ENCODE data around the gene CAMSAP1.

CAMSAP1 gene

DNA sequence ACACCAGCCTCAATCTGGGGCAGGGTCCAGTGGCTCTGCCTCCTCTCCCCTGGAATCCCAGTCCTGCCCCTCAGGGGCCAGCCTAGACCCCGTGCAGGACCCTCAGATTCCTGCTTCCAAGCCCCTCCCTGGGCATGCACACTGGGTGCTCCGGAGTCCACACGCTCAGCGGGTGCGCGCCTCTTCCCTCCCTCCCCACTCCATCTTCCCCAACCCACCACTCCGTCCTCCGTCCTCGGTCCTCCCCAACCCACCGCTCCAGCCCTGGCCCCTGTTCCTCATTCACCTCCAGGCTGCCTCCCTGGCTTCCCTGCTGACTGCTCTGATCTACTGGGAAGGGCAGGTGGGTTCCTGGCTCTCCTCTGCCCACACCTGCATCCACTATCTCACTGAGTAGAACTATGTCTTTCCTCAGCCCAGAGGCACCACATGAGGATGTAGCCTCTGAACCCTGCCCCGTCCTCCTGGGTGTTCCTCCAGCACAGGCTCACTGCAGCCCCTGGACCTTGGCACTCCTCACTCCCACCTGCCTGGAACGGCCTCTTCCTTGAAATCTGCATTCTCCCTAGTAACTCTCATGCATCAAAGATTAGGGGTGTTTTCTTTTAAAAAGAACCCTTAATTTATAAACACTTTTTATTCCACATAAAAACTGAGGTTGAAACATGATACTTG, 92.8 kb downstream of the CAMSAP1 start:
- no peak for TF ChIP-seq TAF1 (IDR thresholded peaks at IDR 0.05; ENCODE audit: low read depth)
- no peak for TF ChIP-seq RAD21 (IDR thresholded peaks at IDR 0.05; ENCODE audit: low read depth)
- no peak for TF ChIP-seq CEBPB (IDR thresholded peaks at IDR 0.05)
- no peak for TF ChIP-seq CREB1 (IDR thresholded peaks at IDR 0.05; ENCODE audit: low read depth)
- no peak for TF ChIP-seq TCF12 (IDR thresholded peaks at IDR 0.05; ENCODE audit: low read depth)
- TF ChIP-seq EGR1 (IDR thresholded peaks at IDR 0.05) = no peak
- TF ChIP-seq, protein P1, sequence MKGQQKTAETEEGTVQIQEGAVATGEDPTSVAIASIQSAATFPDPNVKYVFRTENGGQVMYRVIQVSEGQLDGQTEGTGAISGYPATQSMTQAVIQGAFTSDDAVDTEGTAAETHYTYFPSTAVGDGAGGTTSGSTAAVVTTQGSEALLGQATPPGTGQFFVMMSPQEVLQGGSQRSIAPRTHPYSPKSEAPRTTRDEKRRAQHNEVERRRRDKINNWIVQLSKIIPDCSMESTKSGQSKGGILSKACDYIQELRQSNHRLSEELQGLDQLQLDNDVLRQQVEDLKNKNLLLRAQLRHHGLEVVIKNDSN (IDR thresholded peaks at IDR 0.05) = no peak
- TF ChIP-seq FOXM1 (IDR thresholded peaks at IDR 0.05; ENCODE audit: borderline replicate concordance, low read depth) = no peak
- no peak for TF ChIP-seq NFIC (IDR thresholded peaks at IDR 0.05)
- TF ChIP-seq EP300 (IDR thresholded peaks at IDR 0.05; ENCODE audit: borderline replicate concordance) = no peak
- no peak for TF ChIP-seq YY1 (IDR thresholded peaks at IDR 0.05; ENCODE audit: low read depth)
- TF ChIP-seq, protein P2, sequence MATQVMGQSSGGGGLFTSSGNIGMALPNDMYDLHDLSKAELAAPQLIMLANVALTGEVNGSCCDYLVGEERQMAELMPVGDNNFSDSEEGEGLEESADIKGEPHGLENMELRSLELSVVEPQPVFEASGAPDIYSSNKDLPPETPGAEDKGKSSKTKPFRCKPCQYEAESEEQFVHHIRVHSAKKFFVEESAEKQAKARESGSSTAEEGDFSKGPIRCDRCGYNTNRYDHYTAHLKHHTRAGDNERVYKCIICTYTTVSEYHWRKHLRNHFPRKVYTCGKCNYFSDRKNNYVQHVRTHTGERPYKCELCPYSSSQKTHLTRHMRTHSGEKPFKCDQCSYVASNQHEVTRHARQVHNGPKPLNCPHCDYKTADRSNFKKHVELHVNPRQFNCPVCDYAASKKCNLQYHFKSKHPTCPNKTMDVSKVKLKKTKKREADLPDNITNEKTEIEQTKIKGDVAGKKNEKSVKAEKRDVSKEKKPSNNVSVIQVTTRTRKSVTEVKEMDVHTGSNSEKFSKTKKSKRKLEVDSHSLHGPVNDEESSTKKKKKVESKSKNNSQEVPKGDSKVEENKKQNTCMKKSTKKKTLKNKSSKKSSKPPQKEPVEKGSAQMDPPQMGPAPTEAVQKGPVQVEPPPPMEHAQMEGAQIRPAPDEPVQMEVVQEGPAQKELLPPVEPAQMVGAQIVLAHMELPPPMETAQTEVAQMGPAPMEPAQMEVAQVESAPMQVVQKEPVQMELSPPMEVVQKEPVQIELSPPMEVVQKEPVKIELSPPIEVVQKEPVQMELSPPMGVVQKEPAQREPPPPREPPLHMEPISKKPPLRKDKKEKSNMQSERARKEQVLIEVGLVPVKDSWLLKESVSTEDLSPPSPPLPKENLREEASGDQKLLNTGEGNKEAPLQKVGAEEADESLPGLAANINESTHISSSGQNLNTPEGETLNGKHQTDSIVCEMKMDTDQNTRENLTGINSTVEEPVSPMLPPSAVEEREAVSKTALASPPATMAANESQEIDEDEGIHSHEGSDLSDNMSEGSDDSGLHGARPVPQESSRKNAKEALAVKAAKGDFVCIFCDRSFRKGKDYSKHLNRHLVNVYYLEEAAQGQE (IDR thresholded peaks at IDR 0.05; ENCODE audit: low read depth) = no peak

DNA sequence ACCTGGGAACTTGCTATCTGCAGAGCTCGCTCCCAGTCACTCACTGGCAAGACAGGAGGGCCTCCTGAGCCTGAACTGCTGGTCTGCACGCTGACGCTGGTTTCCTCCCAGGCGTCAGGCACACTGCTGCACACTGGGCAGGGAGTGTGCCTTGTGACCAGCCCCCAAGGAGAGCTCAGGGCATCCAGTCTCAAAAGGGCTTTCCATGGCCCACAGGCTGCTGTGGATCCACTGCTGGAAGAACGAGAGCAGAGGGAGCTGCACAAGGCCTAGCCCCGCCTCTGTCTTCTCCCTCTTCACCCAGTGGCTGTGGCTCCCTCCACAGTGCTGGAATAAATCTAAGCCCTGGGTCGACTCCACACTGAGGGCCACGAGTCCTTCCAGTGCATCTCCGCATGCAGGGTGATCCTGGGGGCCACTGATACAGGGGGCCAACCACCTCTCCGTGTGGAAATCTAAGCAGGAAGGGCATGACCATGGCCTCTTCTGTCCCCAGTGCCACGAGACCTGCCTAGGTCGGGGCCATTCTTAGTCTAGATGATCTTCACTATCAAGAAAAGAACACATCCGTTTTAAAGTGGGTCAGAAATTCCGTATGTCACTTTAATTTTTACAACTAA, 93.6 kb downstream of the CAMSAP1 start:
- TF ChIP-seq NFIC (IDR thresholded peaks at IDR 0.05) = no peak
- TF ChIP-seq, protein P2 (IDR thresholded peaks at IDR 0.05; ENCODE audit: low read depth) = no peak

DNA sequence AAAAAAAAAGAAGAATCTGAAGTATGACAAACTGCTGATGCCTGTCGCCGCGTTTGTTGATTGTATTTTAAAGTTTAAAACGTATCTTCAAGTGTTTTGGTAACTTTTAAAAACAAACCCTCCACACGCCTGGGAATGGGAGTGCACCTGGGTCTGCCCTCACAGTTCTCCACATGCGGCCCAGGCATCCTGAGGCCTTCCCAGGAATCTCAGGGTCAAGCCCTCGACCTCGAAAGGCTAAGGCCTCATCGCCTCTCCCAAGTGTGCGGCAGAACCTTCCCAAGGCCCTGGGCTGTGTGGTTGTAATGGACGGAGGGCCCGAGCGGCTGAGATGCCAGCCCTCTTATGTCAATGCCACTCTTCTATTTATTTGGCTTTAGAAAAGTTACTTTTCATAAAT, 94.4 kb downstream of the CAMSAP1 start:
- no peak for TF ChIP-seq ZBTB7A (IDR thresholded peaks at IDR 0.05; ENCODE audit: low read depth)
- no peak for TF ChIP-seq EP300 (IDR thresholded peaks at IDR 0.05; ENCODE audit: borderline replicate concordance)
- no peak for TF ChIP-seq TEAD4 (IDR thresholded peaks at IDR 0.05)
- no peak for TF ChIP-seq EGR1 (IDR thresholded peaks at IDR 0.05)
- TF ChIP-seq CEBPB (IDR thresholded peaks at IDR 0.05) = no peak
- TF ChIP-seq, protein P2 (IDR thresholded peaks at IDR 0.05; ENCODE audit: low read depth) = no peak
- TF ChIP-seq TAF1 (IDR thresholded peaks at IDR 0.05; ENCODE audit: low read depth) = no peak
- TF ChIP-seq, protein P1 (IDR thresholded peaks at IDR 0.05) = no peak
- no peak for TF ChIP-seq NFIC (IDR thresholded peaks at IDR 0.05)
- TF ChIP-seq TCF12 (IDR thresholded peaks at IDR 0.05; ENCODE audit: low read depth) = no peak
- TF ChIP-seq, protein P3, sequence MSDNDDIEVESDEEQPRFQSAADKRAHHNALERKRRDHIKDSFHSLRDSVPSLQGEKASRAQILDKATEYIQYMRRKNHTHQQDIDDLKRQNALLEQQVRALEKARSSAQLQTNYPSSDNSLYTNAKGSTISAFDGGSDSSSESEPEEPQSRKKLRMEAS (IDR thresholded peaks at IDR 0.05) = no peak
- TF ChIP-seq FOXM1 (IDR thresholded peaks at IDR 0.05; ENCODE audit: borderline replicate concordance, low read depth) = no peak
- TF ChIP-seq YY1 (IDR thresholded peaks at IDR 0.05; ENCODE audit: low read depth) = no peak

DNA sequence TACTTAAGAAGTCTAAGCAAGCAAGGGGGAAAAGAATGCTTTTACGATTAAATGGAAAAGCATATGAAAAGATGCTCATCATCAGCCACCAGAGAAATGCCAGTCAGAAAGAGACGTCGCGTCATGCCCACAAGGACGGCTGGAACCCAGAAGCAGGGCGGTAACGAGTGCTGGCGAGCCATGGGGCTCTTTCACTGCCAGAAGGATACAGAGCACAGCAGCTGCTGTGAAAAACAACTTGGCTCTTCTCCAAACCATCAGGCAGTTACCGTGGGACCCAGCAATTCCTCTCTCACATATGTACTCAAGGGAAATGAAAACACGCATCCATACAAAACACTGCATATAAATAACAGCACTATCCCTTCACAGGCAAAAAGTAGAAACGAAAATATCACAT, 95.5 kb downstream of the CAMSAP1 start:
- TF ChIP-seq NFIC (IDR thresholded peaks at IDR 0.05) = no peak
- no peak for TF ChIP-seq FOXM1 (IDR thresholded peaks at IDR 0.05; ENCODE audit: borderline replicate concordance, low read depth)
- no peak for TF ChIP-seq TAF1 (IDR thresholded peaks at IDR 0.05; ENCODE audit: low read depth)
- TF ChIP-seq RAD21 (IDR thresholded peaks at IDR 0.05; ENCODE audit: low read depth) = no peak
- TF ChIP-seq TEAD4 (IDR thresholded peaks at IDR 0.05) = no peak
- TF ChIP-seq TCF12 (IDR thresholded peaks at IDR 0.05; ENCODE audit: low read depth) = no peak
- no peak for TF ChIP-seq YY1 (IDR thresholded peaks at IDR 0.05; ENCODE audit: low read depth)
- TF ChIP-seq, protein P2 (IDR thresholded peaks at IDR 0.05; ENCODE audit: low read depth) = no peak
- TF ChIP-seq ZBTB7A (IDR thresholded peaks at IDR 0.05; ENCODE audit: low read depth) = no peak
- TF ChIP-seq CREB1 (IDR thresholded peaks at IDR 0.05; ENCODE audit: low read depth) = no peak
- TF ChIP-seq, protein P1 (IDR thresholded peaks at IDR 0.05) = no peak
- no peak for TF ChIP-seq EGR1 (IDR thresholded peaks at IDR 0.05)
- no peak for TF ChIP-seq EP300 (IDR thresholded peaks at IDR 0.05; ENCODE audit: borderline replicate concordance)
